Prostate gland (tissue), 2 donors: ENCODE results near the gene NRXN3. TPM values are rescaled to one million over a fixed set of nuclear protein-coding genes. Genes with fewer than 3 reads are reported as not detected.
"Not testable (repeated sequence)": the region's sequence is repeated elsewhere in the genome, so short reads cannot be mapped to it uniquely, and the experiment has no call there.

ENCODE experiments used
- DNase-seq: peaks from one replicate; pipeline ENCODE4 v3.0.0-alpha.2; 2019; ENCODE audit warnings: low spot score
- H3K27ac ChIP-seq, 2 donors: fragments of 200-600 bp; sonication (generic); 2 replicates each; pipeline ENCODE4 v1.5.1; 2017 to 2019
- H3K27me3 ChIP-seq: fragments of 200-600 bp; sonication (generic); replicated peaks from 2 replicates; pipeline ENCODE4 v1.5.1; 2019; ENCODE audit not compliant: insufficient read depth
- H3K36me3 ChIP-seq, 2 donors: fragments of 200-600 bp; sonication (generic); 1 replicate in 1 of 2; 2 replicates in 1 of 2; pipeline versions ENCODE4 v1.5.1 to v1.8.1; 2017 to 2019
- H3K4me1 ChIP-seq: fragments of 200-600 bp; sonication (generic); replicated peaks from 2 replicates; pipeline ENCODE4 v1.5.1; 2019
- H3K4me3 ChIP-seq, 2 donors: fragments of 200-600 bp; sonication (generic); 2 replicates each; pipeline ENCODE4 v1.5.1; 2017 to 2019
- H3K9me3 ChIP-seq: fragments of 200-600 bp; sonication (generic); 2 replicates; pipeline ENCODE4 v1.5.1; 2017
- CTCF ChIP-seq, 4 experiments: fragments of 200-600 bp in 2 of 4; fragments of 450-650 bp in 2 of 4; sonication (generic) in 2 of 4; IDR thresholded peaks; 1 replicate in 3 of 4; 2 replicates in 1 of 4; pipeline ENCODE4 v1.5.1; 2016 to 2019; ENCODE audit warnings: antibody characterized with exemption in 4 of 4, mild to moderate bottlenecking in 2 of 4, moderate library complexity in 2 of 4
- POLR2A ChIP-seq: fragments of 450-650 bp; IDR thresholded peaks from one replicate; pipeline ENCODE4 v1.6.1; 2016; ENCODE audit warnings: antibody characterized with exemption, mild to moderate bottlenecking
- POLR2AphosphoS5 ChIP-seq: sonication (generic); formaldehyde crosslinking; IDR thresholded peaks from one replicate; pipeline ENCODE4 v1.6.1; 2017; ENCODE audit warnings: antibody characterized with exemption
- WGBS: methylation state at CpG from one replicate; pipeline ENCODE4 v1.1.5; 2018; 5-methylcytosine and 5-hydroxymethylcytosine counted together
- intact Hi-C: fragments of 100-400 bp; cut with DNase I; formaldehyde crosslinking; loops from one replicate; pipeline ENCODE4 v1.14.2; 2022
- total RNA-seq, 2 donors: library from RNA; depleted of rRNA; stranded (reverse); fragments of >200 nt; gene quantifications; one replicate each; pipeline ENCODE4 v1.1.0, GENCODE V29; 2016

The NRXN3 gene
- total RNA-seq, 2 donors from 2014 or later = 6.6 to 8.2 TPM

- 55% methylated on average over 2 of the region's 2 CpGs for WGBS
- Histone ChIP-seq H3K27ac (no peak overlapping the region), H3K4me3 (no peak overlapping the region), H3K9me3 (no peaks in the 10 kb centered on the region), H3K4me1 (no peaks in the 10 kb centered on the region), H3K27me3 (no peaks in the 10 kb centered on the region), H3K36me3 (no peaks in the 10 kb centered on the region)
- intact Hi-C loops = no loop called here
- no peak for DNase-seq
- TF ChIP-seq POLR2A (no peak), POLR2AphosphoS5 (no peak), CTCF (IDR thresholded peaks at IDR 0.05) (no peak)
Observed at GRCh38 chr14:78425330-78425729, 255.2 kb downstream of the NRXN3 start.

- 66% methylated on average over 4 of the region's 4 CpGs for WGBS
- TF ChIP-seq POLR2AphosphoS5 (no peak), POLR2A (no peak), CTCF (IDR thresholded peaks at IDR 0.05) (no peak)
Observed at GRCh38 chr14:78425782-78426181, 255.6 kb downstream of the NRXN3 start.

GRCh38 chr14:78432046-78432445 is 261.9 kb downstream of the NRXN3 start:
- Histone ChIP-seq H3K4me1 (no peaks in the 10 kb centered on the region), H3K36me3 (no peaks in the 10 kb centered on the region), H3K27ac (no peak overlapping the region), H3K4me3 (no peak overlapping the region), H3K27me3 (no peaks in the 10 kb centered on the region), H3K9me3 (no peaks in the 10 kb centered on the region)
- DNase-seq = no peak
- 73% methylated on average over 1 of the region's 1 CpG for WGBS
- TF ChIP-seq POLR2AphosphoS5 (no peak), POLR2A (no peak), CTCF (IDR thresholded peaks at IDR 0.05) (no peak)
- intact Hi-C loops = no loop called here

More at GRCh38 chr14:78425782-78426181, 255.6 kb downstream of the NRXN3 start:
- no peaks in the 10 kb centered on the region for H3K4me1 ChIP-seq
- no peak overlapping the region for H3K4me3 ChIP-seq
- no peak overlapping the region for H3K27ac ChIP-seq
- no peaks in the 10 kb centered on the region for H3K36me3 ChIP-seq
- H3K27me3 ChIP-seq = no peaks in the 10 kb centered on the region
- no peaks in the 10 kb centered on the region for H3K9me3 ChIP-seq
- intact Hi-C loops = no loop called here
- DNase-seq = no peak

GRCh38 chr14:78437448-78437847 is 267.3 kb downstream of the NRXN3 start:
- H3K4me3 ChIP-seq, H3K9me3 ChIP-seq, DNase-seq, H3K27me3 ChIP-seq, H3K36me3 ChIP-seq, H3K4me1 ChIP-seq, intact Hi-C loops, H3K27ac ChIP-seq: not testable (repeated sequence)
- WGBS = 65% methylated on average over 3 of the region's 3 CpGs

- no peak overlapping the region for H3K4me3 ChIP-seq
- no peak for DNase-seq
- no peak overlapping the region for H3K27ac ChIP-seq
- 44% methylated on average over 7 of the region's 7 CpGs for WGBS
- H3K4me1 ChIP-seq = no peaks in the 10 kb centered on the region
- H3K36me3 ChIP-seq = no peaks in the 10 kb centered on the region
- no peaks in the 10 kb centered on the region for H3K27me3 ChIP-seq
- TF ChIP-seq CTCF (IDR thresholded peaks at IDR 0.05) (no peak), POLR2A (no peak), POLR2AphosphoS5 (no peak)
- H3K9me3 ChIP-seq = no peaks in the 10 kb centered on the region
- intact Hi-C loops = no loop called here
Observed at GRCh38 chr14:78440356-78440894, 270.3 kb downstream of the NRXN3 start.
